NCI-H345 treated with DMSO at 0.1 percent for 48 hours (cell line): ENCODE results near the gene CLIP4.

Experiments
- DNase-seq: peaks from one replicate; lab custom pipeline; 2025; ENCODE audit not compliant: unreplicated experiment; lab: John Stamatoyannopoulos, UW

The CLIP4 gene

DNA sequence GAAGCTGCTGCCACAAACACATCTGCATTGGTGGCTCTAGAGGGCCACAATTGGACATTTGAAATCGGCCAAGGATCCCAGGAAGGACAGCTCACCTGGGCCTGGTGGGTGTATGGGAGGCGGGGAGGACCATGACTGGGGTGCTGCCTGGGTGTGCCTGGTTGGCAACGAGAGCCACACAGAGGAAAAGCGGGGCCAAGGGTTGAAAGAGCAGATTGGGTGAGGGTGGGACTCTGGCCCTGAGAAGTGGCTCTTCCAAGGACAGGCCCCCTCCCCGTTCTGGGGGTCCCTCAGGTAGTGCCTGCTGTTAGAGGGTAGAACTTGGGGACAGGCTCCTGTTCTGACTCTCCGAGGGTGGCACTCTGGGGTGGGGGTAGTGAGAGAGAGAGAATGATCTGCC, 102.9 kb downstream of the CLIP4 start:
- DNase-seq, result no peak

DNA sequence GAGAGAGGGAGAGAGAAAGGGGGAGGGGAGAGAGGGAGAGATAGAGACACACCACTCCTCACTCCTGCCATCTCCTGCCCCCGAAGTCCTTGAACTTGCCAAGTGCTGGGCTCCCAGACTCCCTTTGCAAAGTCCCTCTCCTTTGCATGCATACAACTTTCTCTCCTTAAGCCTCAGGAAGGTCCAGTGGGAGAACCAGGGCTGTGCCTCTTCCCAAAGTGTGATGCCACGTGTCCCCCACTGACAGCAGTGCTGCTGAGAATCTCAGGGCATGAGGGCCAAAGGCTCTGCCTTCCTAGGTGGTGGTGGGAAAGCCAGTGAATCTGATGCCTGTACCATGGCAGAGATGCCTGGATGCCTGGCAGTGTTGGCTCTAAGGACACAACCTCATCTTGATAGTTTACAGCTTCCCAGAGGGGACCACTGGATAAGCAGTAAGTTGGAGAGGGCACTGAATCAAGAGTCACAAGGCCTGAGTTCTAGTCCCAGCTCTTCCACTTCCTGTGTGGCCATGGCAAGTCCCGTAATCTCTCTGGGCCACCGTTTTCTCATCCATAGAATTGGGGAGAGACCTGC, 103.4 kb downstream of the CLIP4 start:
- DNase-seq, result no peak

DNA sequence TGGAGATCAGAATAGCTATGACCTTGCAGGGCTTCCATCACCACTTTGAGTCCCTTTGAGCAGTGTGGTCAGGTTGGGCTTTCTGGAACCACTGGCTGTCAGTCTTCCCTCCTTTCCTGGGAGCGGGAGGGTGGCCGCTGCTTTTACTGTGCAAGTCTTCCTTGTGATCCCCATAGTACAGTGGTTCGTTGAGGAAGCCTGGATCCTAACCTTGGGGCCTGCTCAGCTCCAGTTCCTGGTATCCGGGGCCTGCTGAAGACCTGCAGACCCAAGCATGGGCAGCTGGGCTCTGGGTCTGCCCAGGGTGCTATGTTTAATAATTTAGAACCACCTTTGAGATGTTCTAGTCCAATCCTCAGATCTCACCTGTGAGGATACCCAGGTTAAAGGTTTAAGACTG, 104.2 kb downstream of the CLIP4 start:
- no peak for DNase-seq

DNA sequence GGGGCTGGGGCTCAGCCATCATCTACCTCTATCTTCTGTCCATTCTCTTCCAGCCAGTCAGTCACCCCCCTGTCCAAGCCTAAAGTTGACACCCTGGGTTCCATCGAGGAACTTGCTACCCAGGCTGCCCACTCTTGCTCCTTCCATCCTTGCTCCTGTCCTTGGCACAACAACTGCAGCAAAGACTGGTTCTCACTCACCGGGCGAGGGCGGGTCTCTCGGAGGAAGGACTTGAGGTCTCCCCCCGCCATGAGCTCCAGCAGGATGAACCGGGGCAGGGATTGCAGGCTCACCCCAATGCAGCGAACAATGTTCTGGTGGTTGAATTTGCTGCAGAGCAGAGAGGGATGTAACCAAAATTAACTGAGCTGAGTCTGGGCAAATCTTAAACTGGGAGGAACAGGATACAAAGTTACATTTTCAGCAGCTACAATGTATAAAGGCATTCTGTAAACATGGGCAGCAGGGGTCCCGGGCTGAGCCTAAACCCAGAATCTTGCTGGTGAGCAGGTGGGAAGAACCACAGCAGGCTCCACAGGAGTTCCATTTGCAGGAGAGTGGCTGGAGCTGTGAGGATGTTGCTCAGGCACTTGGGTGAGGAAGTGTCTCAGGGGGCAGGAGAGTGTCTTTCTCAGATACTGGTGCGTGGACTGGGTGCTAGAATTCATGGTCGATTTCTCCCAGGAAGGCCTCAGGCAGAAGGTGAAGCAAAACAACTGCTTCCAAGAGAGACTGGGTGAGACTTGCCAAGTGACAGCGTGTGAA, 105.5 kb downstream of the CLIP4 start:
- no peak for DNase-seq

DNA sequence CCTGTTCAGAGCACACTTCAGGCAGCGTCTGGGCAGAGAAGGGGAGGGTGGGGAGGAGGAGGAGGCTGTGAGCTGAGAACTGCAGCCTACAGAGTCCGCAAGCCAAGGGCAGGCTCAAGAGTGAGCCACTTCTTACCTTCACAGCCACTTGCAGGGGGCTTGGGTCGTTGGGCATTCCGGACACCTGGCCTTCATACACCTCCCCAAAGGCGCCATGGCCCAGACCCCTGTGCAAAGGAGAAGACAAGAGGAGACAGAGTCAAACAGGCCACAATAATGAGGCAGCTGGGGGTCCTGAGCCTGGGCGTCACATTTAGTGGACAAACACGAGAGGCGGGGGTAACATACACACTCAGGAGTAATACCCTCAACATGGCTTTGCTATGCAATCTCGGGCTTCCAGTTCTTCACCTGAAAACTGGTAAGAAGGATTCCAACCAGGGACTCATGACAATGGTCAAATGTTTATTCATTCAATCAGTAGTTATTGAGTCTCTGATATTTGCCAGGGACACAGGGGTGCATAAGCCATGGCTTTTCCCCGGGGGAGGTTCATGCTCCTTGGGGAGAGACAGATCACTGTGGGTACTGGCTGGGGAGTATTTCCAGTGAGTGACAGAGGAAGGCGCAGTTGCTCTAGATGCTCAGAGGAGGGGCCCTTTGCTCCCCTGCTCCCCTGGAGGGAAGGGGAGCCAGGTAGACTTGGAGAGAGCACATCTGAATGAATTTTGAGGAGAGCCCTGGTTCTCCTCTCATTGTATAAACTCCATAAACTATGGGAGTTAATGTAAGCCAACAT, 107.4 kb downstream of the CLIP4 start:
- DNase-seq, result no peak

DNA sequence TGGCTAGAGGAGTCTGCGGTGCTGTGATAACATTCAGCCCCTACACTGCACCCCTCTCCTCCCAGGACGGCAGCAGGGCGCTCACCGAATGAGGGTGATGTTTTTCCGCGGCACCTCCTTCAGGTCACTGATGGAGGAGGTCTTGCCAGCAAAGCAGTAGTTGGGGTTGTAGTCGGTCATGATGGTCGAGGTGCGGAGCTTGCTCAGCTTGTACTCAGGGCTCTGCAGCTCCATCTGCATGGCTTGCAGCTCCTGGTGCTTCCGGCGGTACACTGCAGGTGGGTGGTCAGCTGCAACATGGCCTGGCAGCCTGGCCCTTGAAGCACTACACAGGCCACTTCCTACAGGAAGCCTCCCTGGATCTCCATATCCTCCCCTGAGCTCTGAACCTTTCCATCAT, 108.0 kb downstream of the CLIP4 start:
- no peak for DNase-seq

DNA sequence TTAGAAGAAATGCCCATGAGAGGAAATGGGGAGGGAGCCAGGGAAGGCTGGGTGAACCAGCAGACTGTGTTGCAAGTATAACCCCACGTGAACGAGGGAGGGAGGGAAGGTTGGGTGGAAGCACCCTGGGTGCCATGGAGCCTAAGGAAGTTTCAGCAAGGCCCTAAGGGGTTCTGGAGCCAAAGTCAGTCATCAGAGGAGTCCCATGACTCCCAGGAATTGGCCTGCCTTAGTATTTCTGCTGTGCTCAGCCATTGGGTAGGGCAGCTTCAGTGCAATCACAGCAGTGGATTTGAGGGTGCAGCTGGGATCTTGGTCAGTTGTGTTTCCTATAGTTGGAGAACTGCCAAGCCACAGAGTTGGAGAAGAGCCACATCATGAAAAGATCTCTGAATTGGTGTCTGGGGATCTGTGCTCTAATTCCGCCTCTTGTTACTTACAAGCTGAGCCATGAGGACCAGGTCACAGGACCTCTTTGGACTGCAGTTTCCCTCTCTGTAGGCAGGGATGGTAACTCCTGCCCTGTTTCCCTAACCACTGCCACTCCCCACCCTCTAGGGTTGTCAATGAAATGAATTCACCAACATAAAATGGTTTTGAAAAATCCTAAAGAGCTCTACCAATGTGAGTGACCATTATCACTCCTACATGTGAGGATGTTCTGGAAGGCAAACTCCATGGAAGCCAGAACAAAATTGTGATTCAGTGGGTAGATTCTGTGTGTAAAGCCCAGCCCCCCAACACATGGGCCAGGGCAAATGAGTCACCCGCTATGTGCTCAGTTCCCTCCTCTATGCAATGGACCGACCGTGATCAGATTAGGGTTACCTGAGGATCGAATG, 108.9 kb downstream of the CLIP4 start:
- peak; percentile 2 for DNase-seq

DNA sequence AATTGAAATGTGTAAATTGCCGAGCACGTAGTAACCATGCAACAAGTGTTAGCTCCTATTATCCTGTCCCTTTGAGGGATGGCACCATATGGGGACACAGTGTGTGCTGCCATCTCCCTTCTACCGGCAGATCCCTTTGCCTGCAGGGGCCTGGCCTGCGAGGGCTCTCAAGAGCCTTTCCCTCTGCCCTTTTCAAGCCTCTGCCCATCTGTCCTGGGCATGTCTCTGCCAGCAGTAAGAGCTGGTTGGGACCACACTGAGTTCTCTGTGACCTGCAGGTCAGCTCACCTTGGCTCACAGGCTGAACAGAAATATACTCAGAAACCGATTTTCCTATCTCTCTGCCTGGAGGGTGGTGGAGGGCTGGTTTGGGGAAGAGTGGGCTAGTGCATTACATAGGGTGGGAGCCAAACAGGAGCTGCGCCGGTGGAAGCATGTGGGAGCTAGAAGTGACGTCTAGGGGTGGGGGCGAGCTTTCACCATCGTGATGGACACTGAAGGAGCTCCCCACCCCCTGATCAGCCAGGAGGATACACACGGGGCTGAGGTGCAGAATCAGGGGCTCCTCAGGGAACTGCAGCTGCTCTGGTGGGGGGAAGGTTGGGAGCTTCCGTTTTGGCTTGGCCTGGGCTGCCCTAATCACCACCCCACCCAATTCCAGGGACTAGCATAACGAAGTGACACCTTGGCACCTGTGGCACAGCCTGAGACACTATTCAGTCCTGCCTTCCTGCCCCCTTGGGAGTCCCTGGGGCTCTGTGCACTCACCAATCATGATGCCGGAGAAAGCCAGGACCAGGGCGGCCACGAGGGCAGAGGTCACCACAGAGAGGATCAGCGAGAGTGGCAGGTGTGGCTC, 109.7 kb downstream of the CLIP4 start:
- DNase-seq, result no peak

- no peak for DNase-seq
Observed at GRCh38 chr2:29225814-29226213, 110.6 kb downstream of the CLIP4 start.

DNA sequence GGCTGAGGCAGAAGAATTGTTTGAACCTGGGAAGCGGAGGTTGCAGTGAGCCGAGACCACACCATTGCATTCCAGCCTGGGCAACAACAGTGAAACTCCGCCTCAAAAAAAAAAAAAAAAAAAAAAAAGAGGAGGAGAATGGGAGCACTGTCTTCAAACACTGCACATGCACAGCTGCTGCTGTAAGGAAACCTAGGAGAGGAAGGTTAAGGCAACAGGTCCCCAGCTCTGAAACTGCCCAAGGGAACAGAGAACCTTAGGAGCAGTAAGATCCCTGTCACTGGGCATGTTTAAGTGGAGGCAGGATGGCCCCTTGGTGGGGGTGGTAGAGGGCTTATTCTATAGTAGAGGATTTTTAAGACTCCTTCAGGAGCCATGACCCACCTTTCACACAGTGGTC, 111.2 kb downstream of the CLIP4 start:
- DNase-seq, result no peak

GRCh38 chr2:29226808-29227207, 111.6 kb downstream of the CLIP4 start:
- no peak for DNase-seq

- DNase-seq, result no peak
Observed at GRCh38 chr2:29227935-29228675, 112.9 kb downstream of the CLIP4 start.

DNA sequence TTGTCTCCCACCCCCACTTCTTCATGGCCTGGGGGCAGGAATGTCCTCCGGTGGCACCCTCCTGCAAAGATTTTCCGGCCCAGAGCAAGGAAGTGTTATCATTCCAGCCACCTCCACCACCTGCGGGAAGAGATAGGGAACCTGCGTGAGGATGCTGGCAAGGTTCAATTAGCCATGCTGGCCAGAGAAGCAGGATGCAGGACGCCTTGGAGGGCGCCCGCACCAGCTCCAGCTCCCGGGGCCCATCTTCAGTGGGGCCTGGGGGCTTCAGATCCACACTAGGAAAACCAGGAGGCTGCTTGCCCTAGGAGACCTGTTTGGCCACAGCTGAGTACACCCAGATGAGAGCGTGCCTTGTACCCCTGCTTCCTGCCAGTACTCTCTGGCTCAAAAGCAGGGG, 113.7 kb downstream of the CLIP4 start:
- DNase-seq, result no peak

- DNase-seq, result no peak
Observed at GRCh38 chr2:29229640-29230039, 114.4 kb downstream of the CLIP4 start.

GRCh38 chr2:29232041-29232440, 116.8 kb downstream of the CLIP4 start:
- DNase-seq, result no peak

GRCh38 chr2:29233428-29233827, 118.2 kb downstream of the CLIP4 start:
- DNase-seq, result no peak

DNA sequence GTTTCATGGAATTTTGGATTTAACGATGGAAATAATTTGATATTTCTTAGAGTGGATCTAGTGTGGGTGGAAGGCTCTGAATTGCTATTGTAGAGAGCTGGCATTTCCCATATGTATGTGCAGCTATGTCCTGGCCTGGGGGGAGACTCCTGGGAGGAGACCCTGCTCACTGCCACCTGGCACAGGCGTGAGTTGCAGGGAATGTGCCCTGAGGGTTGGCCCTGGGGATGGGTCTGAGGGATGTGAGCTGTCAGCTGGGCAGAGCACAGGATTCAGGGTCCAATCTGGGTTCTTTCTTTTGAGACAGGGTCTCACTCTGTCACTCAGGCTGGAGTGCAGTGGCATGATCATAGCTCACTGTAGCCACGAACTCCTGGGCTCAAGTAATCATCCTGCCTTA, 120.2 kb downstream of the CLIP4 start:
- DNase-seq, result no peak

GRCh38 chr2:29236074-29236473, 120.9 kb downstream of the CLIP4 start:
- no peak for DNase-seq

- peak; percentile 1 for DNase-seq
Observed at GRCh38 chr2:29238497-29238896, 123.3 kb downstream of the CLIP4 start.
